ENCODE results near the gene BORCS5.

Gene BORCS5

DNA sequence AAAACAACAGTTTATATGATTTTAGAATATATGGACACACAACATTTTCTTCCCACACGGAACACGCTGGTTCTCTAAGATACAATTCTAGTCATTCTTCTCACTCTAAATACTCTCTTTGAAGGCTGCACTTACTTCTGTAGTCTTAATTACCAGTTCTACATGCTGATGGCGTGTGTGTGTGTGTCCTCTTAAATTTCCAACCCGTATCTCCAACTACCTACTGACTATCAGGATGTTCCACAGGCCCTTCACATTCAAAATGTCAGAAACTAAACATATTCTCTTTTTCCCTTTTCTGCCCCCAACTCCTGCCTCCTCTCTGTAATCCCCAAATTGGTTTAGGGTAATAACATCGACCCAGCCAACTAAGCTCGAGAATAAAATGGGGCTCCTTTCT lies 130.6 kb downstream of the BORCS5 start:
- Histone ChIP-seq H3K27ac (replicated peaks) (no peak overlapping the region), H3K4me3 (replicated peaks; ENCODE audit: insufficient read depth, low read length) (no peak overlapping the region), H3K27me3 (ENCODE audit: insufficient read depth, poor library complexity, severe bottlenecking) (no peaks in the 10 kb centered on the region)
- TF ChIP-seq, protein P1, sequence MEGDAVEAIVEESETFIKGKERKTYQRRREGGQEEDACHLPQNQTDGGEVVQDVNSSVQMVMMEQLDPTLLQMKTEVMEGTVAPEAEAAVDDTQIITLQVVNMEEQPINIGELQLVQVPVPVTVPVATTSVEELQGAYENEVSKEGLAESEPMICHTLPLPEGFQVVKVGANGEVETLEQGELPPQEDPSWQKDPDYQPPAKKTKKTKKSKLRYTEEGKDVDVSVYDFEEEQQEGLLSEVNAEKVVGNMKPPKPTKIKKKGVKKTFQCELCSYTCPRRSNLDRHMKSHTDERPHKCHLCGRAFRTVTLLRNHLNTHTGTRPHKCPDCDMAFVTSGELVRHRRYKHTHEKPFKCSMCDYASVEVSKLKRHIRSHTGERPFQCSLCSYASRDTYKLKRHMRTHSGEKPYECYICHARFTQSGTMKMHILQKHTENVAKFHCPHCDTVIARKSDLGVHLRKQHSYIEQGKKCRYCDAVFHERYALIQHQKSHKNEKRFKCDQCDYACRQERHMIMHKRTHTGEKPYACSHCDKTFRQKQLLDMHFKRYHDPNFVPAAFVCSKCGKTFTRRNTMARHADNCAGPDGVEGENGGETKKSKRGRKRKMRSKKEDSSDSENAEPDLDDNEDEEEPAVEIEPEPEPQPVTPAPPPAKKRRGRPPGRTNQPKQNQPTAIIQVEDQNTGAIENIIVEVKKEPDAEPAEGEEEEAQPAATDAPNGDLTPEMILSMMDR (IDR thresholded peaks at IDR 0.05; ENCODE audit: insufficient read depth, low read length), result no peak
- TF ChIP-seq POLR2AphosphoS5 (IDR thresholded peaks at IDR 0.05; ENCODE audit: low read depth), result no peak
- no peak for TF ChIP-seq SPI1 (IDR thresholded peaks at IDR 0.05; ENCODE audit: borderline replicate concordance, low read depth)
- TF ChIP-seq GABPA (IDR thresholded peaks at IDR 0.05; ENCODE audit: low read depth), result no peak
- TF ChIP-seq, protein P2, sequence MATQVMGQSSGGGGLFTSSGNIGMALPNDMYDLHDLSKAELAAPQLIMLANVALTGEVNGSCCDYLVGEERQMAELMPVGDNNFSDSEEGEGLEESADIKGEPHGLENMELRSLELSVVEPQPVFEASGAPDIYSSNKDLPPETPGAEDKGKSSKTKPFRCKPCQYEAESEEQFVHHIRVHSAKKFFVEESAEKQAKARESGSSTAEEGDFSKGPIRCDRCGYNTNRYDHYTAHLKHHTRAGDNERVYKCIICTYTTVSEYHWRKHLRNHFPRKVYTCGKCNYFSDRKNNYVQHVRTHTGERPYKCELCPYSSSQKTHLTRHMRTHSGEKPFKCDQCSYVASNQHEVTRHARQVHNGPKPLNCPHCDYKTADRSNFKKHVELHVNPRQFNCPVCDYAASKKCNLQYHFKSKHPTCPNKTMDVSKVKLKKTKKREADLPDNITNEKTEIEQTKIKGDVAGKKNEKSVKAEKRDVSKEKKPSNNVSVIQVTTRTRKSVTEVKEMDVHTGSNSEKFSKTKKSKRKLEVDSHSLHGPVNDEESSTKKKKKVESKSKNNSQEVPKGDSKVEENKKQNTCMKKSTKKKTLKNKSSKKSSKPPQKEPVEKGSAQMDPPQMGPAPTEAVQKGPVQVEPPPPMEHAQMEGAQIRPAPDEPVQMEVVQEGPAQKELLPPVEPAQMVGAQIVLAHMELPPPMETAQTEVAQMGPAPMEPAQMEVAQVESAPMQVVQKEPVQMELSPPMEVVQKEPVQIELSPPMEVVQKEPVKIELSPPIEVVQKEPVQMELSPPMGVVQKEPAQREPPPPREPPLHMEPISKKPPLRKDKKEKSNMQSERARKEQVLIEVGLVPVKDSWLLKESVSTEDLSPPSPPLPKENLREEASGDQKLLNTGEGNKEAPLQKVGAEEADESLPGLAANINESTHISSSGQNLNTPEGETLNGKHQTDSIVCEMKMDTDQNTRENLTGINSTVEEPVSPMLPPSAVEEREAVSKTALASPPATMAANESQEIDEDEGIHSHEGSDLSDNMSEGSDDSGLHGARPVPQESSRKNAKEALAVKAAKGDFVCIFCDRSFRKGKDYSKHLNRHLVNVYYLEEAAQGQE (IDR thresholded peaks at IDR 0.05; ENCODE audit: insufficient replicate concordance, low read depth), result no peak
- no peak for DNase-seq (ENCODE audit: low read depth in 1 of 2, low spot score in 1 of 2)

DNA sequence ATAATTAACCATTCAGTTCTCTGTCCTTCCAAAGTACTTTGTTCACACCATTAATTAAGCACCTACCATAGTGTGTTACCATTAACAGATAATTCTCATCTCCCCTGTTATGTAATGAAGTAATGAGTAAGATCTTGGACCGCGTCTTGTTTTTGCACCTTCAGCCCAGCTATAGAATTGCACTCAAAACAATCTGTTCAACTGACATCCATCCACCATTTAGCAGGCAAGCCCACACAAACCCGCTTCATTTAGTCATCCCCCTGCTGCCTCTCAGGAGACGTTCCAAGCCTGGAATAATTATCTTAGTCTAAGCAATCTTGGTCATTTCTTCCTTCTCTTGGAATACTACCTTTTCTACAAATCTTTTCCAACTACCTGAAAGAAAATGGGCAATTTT lies 131.4 kb downstream of the BORCS5 start:
- TF ChIP-seq, protein P1 (IDR thresholded peaks at IDR 0.05; ENCODE audit: insufficient read depth, low read length), result no peak
- TF ChIP-seq, protein P2 (IDR thresholded peaks at IDR 0.05; ENCODE audit: insufficient replicate concordance, low read depth), result no peak
- TF ChIP-seq POLR2AphosphoS5 (IDR thresholded peaks at IDR 0.05; ENCODE audit: low read depth), result no peak
- H3K27ac ChIP-seq (replicated peaks), result no peak overlapping the region
- H3K4me3 ChIP-seq (replicated peaks; ENCODE audit: insufficient read depth, low read length), result no peak overlapping the region
- H3K27me3 ChIP-seq (ENCODE audit: insufficient read depth, poor library complexity, severe bottlenecking), result no peaks in the 10 kb centered on the region
- no peak for DNase-seq (ENCODE audit: low read depth in 1 of 2, low spot score in 1 of 2)

DNA sequence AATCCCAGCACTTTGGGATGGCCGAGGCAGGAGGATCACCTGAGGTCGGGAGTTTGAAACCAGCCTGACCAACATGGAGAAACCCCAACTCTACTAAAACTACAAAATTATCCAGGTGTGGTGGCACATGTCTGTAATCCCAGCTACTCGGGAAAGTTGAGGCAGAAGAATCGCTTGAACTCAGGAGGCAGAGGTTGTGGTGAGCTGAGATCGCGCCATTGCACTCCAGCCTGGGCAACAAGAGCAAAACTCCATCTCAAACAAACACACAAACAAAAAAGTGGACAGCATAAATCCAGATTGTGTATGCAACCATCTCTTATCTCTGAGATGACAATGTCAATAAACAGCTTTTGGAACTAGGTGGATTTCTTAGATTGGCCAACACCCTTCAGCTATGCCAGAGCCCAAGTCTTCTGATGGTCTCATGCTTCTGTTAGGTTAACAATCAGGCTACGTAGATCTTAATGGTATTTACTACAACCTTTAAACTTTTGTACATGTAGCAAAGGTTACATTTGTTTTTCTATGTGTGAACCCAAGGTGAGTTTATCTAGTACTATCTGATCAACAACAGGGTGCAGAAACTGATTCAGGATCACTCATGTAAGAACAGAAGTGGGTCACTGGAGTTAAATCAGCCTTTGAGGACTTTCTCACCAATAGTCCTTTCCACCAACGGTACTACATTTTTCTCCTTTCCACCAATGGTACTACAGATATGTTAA lies 132.1 kb downstream of the BORCS5 start:
- no peaks in the 10 kb centered on the region for H3K27me3 ChIP-seq (ENCODE audit: insufficient read depth, poor library complexity, severe bottlenecking)
- TF ChIP-seq, protein P1 (IDR thresholded peaks at IDR 0.05; ENCODE audit: insufficient read depth, low read length), result no peak
- TF ChIP-seq, protein P2 (IDR thresholded peaks at IDR 0.05; ENCODE audit: insufficient replicate concordance, low read depth), result no peak
- TF ChIP-seq SPI1 (IDR thresholded peaks at IDR 0.05; ENCODE audit: borderline replicate concordance, low read depth), result no peak
- TF ChIP-seq POLR2AphosphoS5 (IDR thresholded peaks at IDR 0.05; ENCODE audit: low read depth), result no peak
- no peak for TF ChIP-seq GABPA (IDR thresholded peaks at IDR 0.05; ENCODE audit: low read depth)

More for the DNA sequence above, 132.1 kb downstream of the BORCS5 start:
- no peak for DNase-seq (ENCODE audit: low read depth in 1 of 2, low spot score in 1 of 2)
- H3K27ac ChIP-seq (replicated peaks), result no peak overlapping the region
- H3K4me3 ChIP-seq (replicated peaks; ENCODE audit: insufficient read depth, low read length), result no peak overlapping the region

Data from HL-60 (cell line).